NOMO-1 (cell line): ENCODE results near the gene TUBE1.
"Not testable (repeated sequence)": the region's sequence is repeated elsewhere in the genome, so short reads cannot be mapped to it uniquely, and the experiment has no call there.

ENCODE experiments used
- DNase-seq, 2 experiments: peaks; one replicate each; lab custom pipeline; 2025; ENCODE audit not compliant: unreplicated experiment in 2 of 2; lab: John Stamatoyannopoulos, UW

Gene TUBE1, protein sequence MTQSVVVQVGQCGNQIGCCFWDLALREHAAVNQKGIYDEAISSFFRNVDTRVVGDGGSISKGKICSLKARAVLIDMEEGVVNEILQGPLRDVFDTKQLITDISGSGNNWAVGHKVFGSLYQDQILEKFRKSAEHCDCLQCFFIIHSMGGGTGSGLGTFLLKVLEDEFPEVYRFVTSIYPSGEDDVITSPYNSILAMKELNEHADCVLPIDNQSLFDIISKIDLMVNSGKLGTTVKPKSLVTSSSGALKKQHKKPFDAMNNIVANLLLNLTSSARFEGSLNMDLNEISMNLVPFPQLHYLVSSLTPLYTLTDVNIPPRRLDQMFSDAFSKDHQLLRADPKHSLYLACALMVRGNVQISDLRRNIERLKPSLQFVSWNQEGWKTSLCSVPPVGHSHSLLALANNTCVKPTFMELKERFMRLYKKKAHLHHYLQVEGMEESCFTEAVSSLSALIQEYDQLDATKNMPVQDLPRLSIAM

DNA sequence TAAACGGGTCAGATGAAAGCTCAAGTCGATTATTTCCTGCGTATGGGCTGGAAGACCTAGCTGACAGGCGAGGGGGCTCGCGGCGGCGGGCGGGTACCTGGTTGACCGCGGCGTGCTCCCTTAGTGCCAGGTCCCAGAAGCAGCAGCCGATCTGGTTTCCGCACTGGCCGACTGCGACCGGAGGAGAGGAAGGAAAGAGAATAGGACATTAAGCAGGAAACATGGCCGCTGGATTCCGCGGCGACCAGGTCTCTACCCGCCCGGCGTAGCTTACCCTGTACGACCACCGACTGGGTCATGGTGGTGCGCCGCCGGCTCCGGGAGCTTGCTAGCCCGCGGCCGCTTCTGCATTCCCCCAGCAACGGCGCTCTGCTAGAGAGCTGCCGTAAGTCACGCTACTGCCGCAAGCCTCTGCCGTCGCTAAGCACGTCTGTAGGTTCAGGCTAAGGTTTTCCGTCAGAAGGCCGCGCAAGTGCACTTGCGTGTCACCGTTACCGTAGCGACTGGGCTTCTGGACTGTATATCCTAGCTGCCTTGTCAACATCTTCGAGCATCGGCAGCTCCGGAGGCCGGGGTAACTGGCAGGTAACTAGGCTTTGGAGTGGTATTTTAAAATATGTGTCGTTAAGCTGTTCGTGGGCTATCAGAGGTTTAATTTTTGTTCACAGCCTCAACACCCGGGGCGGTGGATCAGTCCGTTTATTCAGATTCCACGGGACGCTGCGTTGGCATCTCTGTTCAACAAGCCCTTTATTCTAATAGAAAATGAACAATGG, at the start of gene TUBE1, which contains the start of gene FAM229B:
Gene TUBE1 (minus strand): TSS at position 347 of the 776 bp plus-strand sequence. CDS start 48 bp downstream, at position 299.
Gene FAM229B (plus strand): TSS at position 456 of the 776 bp plus-strand sequence. CDS start 11,693 bp downstream, outside the sequence.
- DNase-seq, result peak; percentile 94 to 95

DNA sequence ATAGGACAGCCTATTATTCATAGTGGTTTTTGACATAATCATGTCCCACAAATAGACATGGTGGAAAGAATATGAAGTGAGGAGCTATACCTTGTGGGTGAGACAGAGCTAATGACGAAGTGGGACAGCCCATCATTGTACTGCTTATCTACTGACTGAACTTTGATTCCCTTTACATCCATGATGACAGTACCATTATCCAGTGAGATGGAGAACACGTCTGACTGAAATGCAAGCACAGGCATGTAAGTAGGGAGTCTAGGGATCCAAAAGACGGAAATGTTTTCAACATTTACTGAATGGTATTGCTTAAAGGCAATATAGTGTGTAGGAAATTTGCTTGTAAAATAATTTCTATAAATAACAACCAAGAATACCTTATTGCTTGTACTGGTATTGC, 43.6 kb upstream of the TUBE1 start:
- DNase-seq, result no peak

DNA sequence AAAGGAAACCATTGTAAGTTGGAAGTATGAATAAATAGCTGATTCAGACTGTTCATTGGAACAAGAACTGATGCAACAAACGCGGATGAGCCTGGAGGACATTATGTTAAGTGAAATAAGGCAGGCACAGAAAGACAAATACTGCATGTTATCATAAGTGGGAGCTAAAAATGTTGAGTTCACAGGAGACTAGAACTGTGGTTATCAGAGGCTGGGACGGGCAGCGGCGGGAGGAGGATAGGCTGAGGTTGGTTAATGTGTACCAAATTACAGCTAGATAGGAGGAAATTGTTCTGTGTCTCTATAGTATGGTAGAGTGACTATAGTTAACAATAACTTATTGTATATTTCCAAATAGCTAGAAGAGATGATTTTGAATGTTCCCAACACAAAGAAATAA, 40.9 kb upstream of the TUBE1 start:
- DNase-seq, result no peak

DNA sequence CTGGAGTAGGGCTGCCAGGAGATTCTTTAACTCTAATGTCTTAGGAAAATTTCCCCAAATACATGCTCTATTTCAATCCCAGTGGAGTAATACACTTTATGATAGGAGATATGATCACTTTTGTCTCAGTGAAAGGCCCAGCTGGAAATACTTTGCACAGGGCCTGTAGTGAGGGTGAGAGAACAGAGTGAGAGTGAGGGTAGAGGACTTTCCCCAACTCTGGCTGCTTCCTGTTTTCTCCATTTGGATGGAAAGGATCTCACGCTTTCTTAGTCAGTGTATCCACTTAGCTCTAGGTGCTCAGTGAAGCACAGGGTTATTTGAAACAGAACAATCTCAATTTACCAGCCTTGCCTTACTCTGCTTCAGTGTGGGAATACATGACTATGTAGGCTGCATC, 36.7 kb upstream of the TUBE1 start:
- DNase-seq, result no peak

DNA sequence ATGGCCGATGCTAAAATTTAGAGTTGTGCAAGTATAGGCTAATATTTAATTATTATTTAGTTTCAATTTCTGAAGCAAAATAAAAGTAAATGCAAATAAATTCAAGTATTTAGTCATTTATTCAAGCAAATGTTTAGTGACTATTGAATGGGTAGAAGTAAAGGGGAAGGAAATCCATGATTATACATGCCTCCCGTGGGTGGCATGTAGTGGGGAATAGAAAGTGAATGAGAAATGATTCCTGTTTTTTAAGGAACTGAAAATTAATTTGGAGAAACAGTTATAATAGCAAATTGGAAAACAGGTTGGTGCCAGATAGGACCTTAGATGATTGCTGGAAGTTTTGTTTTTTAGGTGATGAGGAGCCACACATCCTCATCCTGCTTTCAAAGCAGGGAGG, 35.5 kb upstream of the TUBE1 start:
- peak in 1 of 2 experiments; percentile 25 for DNase-seq

DNA sequence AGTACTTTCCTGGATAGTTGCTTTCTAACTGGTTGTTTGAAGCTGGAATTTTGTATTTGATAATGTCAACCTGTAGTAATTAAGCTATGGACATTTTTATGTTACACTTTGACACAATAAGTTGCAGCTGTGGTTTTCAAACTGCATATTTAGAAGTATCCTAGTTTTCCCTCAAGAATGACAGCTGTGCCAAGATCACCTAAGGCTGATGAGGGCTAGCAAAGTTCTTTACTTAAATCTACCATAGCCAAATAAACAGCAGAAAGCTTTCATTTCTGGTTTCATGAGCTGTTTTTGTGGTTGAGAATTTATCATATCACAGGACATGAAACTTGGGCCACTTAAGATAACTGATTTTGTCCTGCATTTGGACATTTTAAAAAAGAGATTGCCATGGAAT, 30.8 kb upstream of the TUBE1 start:
- no peak for DNase-seq

DNA sequence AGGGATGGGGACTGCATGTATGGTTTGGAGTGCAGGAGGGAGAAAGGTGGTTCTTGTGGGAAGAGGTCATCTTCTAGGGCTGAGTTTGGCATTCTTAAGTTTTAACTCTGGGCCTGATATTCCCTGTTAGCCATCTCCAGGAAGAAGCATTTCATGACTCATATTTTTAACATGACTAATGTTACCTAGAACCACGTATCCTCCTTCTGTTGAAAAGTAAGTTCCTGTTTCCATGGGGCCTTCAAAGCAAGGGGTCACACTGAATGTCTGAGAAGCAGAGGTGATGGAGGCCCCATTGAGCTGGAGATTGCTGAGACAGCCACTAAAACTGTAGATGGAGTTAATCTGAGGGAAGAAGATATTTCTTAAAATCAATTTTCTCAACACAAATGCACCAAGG, 30.3 kb upstream of the TUBE1 start:
- DNase-seq, result peak in 1 of 2 experiments; percentile 46

DNA sequence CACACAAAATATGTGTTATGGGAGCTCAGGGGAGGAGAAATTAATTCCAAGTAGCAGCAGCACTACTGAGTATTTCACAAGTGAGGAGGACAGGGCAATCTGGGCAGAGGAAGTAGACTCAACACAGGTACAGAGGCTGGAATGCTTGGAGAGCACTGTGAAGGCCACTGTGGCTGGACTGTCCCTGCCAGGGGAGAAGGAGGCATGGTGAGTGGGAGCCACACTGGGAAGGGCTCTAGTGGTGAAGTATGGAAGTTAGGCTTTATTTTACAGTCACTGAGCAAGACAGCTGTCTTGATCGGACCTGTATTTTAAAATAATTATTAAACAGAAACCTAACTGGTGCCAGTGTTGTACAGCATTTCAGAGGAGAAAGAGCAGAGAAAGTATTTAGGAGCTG, 28.9 kb upstream of the TUBE1 start:
- no peak for DNase-seq

DNA sequence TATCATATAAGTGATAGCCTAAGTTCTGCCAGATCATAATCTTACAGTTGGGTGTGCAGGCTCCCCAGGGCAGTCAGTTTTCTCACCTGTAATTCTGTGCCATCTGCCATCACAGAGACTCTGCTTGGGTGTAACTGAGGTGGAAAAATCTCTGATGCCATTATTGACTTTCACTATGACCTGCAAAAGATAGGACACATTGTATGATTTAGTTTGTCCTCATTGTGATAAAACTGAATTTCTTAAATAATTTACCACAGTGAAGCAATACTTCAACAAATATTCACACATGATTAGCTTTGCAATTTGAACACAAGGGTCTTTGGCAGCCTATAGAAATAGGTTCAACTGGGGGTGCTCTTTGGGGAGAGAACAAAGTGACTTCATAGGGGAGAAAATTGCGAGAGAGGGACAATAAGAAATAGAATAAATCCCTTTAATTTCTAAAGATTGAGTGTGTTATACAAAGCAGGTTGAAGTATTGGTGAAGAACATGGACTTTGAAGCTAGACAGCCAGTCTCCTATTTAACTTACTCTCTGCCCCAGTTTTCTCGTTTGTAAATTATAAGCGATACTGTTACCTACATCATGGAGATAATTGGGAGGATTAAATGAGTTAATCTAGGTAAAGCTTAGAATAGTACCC, 27.4 kb upstream of the TUBE1 start:
- no peak for DNase-seq

DNA sequence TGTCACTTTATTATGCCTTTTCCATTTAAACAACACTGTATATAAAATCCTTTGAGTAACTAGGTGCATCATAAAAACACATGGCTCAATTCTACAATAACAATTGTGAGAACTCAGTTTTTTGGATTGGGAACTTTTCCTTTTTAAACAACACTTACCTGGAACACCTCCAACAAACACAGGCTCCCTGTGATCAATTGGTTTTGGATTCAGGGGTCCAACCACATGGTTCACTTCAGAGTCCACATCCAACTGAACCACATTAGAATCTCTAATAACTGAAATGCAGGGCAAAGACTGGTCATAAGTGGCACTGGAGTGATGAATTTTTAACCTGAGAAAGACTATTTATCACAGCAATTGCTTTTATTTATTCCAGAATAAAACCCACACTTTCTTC, 26.6 kb upstream of the TUBE1 start:
- DNase-seq, result no peak

DNA sequence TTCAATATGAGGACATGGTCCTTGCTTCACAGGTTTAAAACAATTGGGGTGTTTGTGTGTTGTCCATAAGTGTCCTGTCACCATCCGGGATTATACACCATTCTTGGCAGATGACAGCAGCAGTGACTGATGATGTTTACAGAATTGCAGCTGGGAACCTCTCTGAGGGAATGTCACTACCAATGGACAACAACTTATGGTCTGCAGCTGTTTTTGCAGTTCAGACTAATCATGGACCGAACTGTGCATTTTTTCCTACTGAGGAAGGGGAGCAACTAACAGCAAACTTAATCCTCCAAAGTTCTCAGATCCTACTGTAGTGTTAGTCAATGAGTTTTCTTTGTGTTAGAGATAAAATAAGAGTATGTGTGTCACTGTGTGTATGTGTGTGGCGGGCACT, 26.1 kb upstream of the TUBE1 start:
- DNase-seq, result no peak

DNA sequence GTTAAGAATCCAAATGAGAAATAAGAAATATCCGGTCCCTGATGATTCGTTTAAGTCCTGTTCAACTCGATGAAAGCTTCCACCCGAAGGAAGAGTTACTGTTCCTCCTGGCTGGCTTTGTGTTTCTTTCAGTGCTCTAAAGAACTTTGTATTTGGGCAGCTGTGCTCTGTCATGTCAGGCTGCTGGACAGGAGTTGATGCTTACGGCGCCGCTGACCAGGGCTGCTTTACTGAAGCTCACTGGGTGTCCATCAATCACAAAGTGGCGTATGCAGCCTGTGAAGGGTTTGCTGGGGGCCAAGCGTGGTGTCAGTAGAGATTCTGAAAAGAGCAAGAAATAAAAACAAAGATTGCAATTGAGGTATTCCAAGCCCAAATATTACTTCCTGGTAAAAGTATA, 22.0 kb upstream of the TUBE1 start:
- DNase-seq, result no peak

DNA sequence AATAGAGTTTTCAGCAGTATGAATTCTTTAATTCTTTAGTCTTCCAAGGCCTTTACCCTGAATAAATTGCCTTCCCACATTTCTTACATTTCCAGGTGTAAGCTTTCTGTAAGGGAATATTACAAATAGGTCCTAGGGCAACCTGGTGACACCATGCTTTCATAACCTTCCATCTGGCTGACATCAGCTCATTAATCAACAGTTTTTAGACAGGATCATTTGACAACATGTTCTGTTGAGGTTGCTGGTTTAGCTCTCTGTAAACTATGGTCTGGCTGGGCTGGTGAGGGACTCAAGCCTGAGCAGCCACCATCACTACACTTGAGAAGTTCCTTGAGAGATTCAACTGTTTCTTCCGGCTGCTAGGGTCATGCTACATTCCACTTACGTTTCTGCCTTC, 19.3 kb upstream of the TUBE1 start:
- DNase-seq, result no peak

DNA sequence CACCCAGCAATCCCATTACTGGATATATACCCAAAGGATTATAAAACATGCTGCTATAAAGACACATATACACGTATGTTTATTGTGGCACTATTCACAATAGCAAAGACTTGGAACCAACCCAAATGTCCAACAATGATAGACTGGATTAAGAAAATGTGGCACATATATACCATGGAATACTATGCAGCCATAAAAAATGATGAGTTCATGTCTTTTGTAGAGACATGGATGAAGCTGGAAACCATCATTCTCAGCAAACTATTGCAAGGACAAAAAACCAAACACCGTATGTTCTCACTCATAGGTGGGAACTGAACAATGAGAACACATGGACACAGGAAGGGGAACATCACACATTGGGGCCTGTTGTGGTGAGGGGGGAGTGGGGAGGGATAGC, 18.7 kb upstream of the TUBE1 start:
- DNase-seq, result not testable (repeated sequence)

DNA sequence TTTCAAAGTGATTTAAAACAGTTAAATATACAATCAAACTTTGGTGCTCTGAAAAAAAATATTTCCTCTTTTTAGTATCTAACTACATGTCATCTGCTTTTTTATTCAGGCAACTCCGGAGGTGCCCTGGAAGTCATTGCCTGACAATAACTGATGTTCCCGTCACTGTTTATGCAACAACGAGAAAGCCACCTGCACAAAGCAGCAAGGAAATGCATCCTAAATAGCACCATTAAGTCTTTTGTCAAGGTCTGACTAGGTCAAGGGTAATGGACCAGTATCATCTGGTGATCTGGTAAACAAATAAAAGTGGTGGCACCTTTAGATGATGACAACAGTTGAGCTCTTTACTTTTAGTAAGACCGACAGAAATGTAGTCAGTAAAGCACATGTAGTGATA, 13.3 kb upstream of the TUBE1 start:
- no peak for DNase-seq

DNA sequence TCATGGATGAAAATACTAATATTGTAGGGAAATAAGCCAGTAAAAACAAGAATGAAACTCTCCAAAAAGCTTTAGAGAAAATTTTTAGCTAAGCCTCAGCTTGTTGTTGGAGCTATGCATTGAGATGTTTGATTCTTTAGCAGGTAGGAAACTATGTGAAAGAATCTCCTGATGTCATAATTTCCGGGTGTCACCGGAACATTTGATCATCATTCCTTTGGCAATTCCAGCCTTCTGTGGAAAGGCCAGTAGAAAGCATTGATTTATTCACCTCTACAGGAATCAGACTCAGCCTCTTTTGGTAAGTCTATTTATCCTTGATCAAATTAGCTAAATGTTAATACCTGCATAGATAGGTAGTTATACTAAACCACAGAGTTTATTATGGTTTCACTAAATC, 9.6 kb upstream of the TUBE1 start:
- no peak for DNase-seq

DNA sequence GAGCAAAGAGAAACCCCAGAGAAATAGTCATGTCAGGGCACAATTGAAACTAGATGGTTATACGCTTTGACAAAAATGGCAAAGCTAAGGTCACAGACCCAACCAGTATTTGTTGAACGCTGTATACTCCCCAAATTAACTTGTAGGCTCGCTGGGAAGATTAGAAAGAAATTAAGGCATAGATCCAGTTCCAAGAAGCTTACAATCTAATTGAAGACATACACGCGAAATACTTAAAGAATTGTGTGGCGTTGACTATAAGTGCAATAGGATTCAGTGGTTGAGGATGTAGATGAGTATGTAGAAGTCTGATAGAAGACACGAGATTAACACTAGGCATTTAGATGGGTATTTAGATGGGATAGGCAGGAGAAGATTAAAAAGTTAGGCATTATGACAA, 634 bp upstream of the TUBE1 start:
- DNase-seq, result no peak

DNA sequence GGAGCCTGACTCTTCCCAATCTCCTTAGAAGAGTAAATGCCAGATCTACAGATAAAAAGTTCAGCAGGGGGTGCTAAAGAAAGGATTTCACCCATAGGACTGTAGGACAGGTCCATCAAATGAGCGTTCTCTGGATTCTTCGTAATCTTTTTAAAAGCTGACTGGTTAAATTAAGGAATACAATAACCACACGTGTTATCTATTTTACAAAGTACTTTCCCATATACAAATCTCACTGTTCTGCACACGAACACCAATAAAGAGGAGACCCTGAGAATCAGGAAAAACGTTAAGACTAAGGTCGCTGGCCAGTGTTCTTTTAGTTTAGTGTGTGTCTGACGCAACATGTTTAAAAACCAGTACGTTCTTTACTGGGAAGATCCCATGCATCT, 542 bp downstream of the TUBE1 start:
- peak; percentile 40 to 50 for DNase-seq

DNA sequence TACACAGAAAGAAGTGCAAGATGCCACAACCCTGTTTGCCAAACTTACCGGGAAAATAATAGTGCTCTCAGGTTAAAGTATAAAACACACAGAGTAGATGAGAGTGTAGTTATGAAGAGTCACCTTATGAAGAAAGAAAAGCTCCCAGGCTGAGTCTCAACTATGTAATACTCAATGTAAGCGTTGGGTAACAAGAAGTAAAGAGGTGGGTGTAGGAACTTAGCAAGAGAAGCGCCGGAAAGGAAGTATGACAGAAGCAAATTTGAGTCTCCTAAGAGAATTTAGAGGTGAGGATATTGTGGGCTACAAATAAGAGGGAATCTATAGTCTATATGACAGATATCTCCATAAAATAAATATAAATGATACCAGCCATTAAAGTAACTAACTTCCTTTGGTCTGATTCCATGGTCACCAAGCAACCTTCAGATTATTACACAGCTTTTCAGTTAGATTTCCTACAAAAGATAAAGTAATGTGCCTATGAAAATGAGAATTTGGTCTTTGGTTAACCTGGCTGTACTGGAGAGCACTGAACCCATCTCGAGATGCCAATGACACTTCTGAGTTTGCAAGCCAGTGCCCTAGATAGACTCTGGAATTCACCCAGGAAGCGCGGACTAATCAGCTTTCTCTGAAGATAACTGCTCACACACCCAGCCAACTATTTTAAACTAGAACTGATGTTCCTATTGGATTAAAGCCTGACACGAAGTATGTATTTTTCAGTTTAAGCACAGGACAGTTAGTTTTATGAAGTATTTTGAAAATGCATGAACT, 1.8 kb downstream of the TUBE1 start:
- no peak for DNase-seq

DNA sequence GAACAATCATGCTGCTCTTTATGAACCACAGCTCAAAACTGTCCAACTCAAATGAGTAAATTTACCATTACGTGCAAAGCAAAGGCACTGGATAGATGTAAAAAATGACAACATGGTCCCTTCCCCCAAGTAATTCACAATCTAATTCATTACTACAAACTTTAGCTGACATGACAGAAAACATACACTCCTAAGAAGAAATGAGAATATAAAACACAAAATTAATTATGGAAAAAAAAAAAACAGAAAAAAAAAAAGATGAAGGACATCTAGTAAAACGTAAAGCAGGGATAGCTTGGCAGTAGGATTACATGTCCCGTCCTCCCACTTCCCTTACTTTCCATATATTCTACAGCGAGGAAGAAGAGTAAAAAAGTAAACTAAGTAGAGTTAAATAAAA, 5.7 kb downstream of the TUBE1 start:
- no peak for DNase-seq

DNA sequence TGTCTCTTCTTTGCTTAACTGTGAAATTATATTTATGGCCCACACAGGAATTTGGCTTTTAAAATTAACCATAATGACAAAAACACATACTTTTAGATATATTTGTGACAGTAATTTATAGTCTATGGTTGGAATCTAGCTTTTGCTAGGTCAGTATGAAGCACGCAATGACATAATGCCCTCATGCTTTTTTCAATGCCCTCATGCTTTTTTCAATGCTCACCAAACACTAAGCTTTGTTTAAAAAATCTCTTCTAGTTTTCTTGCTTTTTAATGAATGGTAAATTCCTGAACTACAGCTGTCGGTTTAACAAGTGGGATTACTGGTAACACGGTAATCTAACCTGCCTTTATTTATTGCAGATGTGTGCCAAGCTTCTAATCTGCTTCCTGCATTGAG, 20.7 kb downstream of the TUBE1 start:
- DNase-seq, result no peak
